Peyer's patch (tissue), 4 donors: ENCODE data around the gene POF1B.
A peak's percentile ranks its signal among the peaks of the same experiment; 100 is the strongest.

Experiments
- CTCF ChIP-seq, 6 experiments: fragments of 450-650 bp in 4 of 6; fragments of 200-600 bp in 2 of 6; sonication (generic) in 1 of 6; IDR thresholded peaks; one replicate each; pipeline ENCODE4 v1.5.1; 2017 to 2019; ENCODE audit warnings: antibody characterized with exemption in 6 of 6, mild to moderate bottlenecking in 3 of 6, moderate library complexity in 1 of 6
- POLR2A ChIP-seq, 2 donors: fragments of 450-650 bp; IDR thresholded peaks; one replicate each; pipeline ENCODE4 v1.5.1; 2017; ENCODE audit warnings: antibody characterized with exemption in 2 of 2, mild to moderate bottlenecking in 2 of 2, moderate library complexity in 2 of 2

- TF ChIP-seq CTCF (IDR thresholded peaks at IDR 0.05) (no peak), POLR2A (IDR thresholded peaks at IDR 0.05) (peak; percentile 28 to 79)
Observed at GRCh38 chrX:85375333-85375738, 4.1 kb downstream of the POF1B start.
